Karpas-422 (cell line): ENCODE results near the gene DYRK1B. TPM values are rescaled to one million over a fixed set of nuclear protein-coding genes. Genes with fewer than 3 reads are reported as not detected.
"Not testable (repeated sequence)": the region's sequence is repeated elsewhere in the genome, so short reads cannot be mapped to it uniquely, and the experiment has no call there.

Source experiments
- DNase-seq: peaks from one replicate; pipeline ENCODE4 v3.0.0-alpha.2; 2015
- H2AFZ ChIP-seq: fragments of 200-600 bp; sonication (generic); 2 replicates; pipeline ENCODE4 v1.6.1; 2014; ENCODE audit warnings: antibody characterized with exemption, low read length, mixed read lengths
- H3K27ac ChIP-seq: fragments of 200-600 bp; sonication (generic); 2 replicates; pipeline ENCODE4 v1.5.1; 2014; ENCODE audit warnings: mild to moderate bottlenecking, low read length, moderate library complexity
- H3K27me3 ChIP-seq: fragments of 200-600 bp; sonication (generic); 2 replicates; pipeline ENCODE4 v1.6.1; 2014; ENCODE audit warnings: low read length, mixed read lengths
- H3K36me3 ChIP-seq: fragments of 200-600 bp; sonication (generic); 2 replicates; pipeline ENCODE4 v1.6.1; 2014; ENCODE audit warnings: low read length, mixed read lengths; ENCODE audit not compliant: insufficient read depth
- H3K4me1 ChIP-seq: fragments of 200-600 bp; sonication (generic); 2 replicates; pipeline ENCODE4 v1.6.1; 2014; ENCODE audit warnings: mild to moderate bottlenecking, low read length, mixed read lengths
- H3K4me2 ChIP-seq: fragments of 200-600 bp; sonication (generic); 2 replicates; pipeline ENCODE4 v1.6.1; 2014; ENCODE audit warnings: low read length, low read depth, mild to moderate bottlenecking; ENCODE audit not compliant: poor library complexity, severe bottlenecking
- H3K4me3 ChIP-seq: fragments of 200-600 bp; sonication (generic); 2 replicates; pipeline ENCODE4 v1.5.1; 2014; ENCODE audit warnings: mild to moderate bottlenecking, antibody characterized with exemption, low read length, mixed read lengths
- H3K79me2 ChIP-seq: fragments of 200-600 bp; sonication (generic); 2 replicates; pipeline ENCODE4 v1.6.1; 2014; ENCODE audit warnings: mild to moderate bottlenecking, low read length, mixed read lengths
- H3K9ac ChIP-seq: fragments of 200-600 bp; sonication (generic); 2 replicates; pipeline ENCODE4 v1.6.0; 2014; ENCODE audit warnings: low read length
- H3K9me2 ChIP-seq: fragments of 200-600 bp; sonication (generic), shearing (Covaris generic); replicated peaks from 2 replicates; pipeline ENCODE4 v1.6.0; 2014; ENCODE audit warnings: mild to moderate bottlenecking, low read length, moderate library complexity; ENCODE audit not compliant: insufficient read depth
- H3K9me3 ChIP-seq: fragments of 300-700, 200-600 bp; sonication (generic); 2 replicates; pipeline ENCODE4 v1.6.1; 2014; ENCODE audit warnings: low read length, mixed read lengths
- H4K20me1 ChIP-seq: fragments of 200-600 bp; sonication (generic); 2 replicates; pipeline ENCODE4 v1.6.1; 2014; ENCODE audit warnings: mild to moderate bottlenecking, antibody characterized with exemption, low read length, low read depth; ENCODE audit not compliant: insufficient read depth
- total RNA-seq: library from RNA; depleted of rRNA; stranded (reverse); fragments of >200 nt; shearing (Covaris generic); gene quantifications from 2 replicates; pipeline ENCODE4 v1.2.3, GENCODE V29; 2014; ENCODE audit warnings: low replicate concordance

DYRK1B gene
- total RNA-seq, 1 experiment from 2014 or later: 30.3 TPM

GRCh38 chr19:39877488-39877887 is 43.5 kb upstream of the DYRK1B start:
- H3K9ac ChIP-seq, H3K36me3 ChIP-seq, H3K9me3 ChIP-seq, DNase-seq, H3K4me1 ChIP-seq, H4K20me1 ChIP-seq, H3K9me2 ChIP-seq, H3K27me3 ChIP-seq, H2AFZ ChIP-seq, H3K4me3 ChIP-seq, H3K4me2 ChIP-seq, H3K27ac ChIP-seq, H3K79me2 ChIP-seq: not testable (repeated sequence)

GRCh38 chr19:39876486-39876885 is 42.5 kb upstream of the DYRK1B start:
- not testable (repeated sequence) for DNase-seq, H3K79me2 ChIP-seq, H3K27me3 ChIP-seq, H2AFZ ChIP-seq, H3K9me2 ChIP-seq, H3K36me3 ChIP-seq, H3K4me3 ChIP-seq, H3K9ac ChIP-seq, H3K4me2 ChIP-seq, H4K20me1 ChIP-seq, H3K27ac ChIP-seq, H3K9me3 ChIP-seq, H3K4me1 ChIP-seq

GRCh38 chr19:39875401-39875864 is 41.5 kb upstream of the DYRK1B start:
- not testable (repeated sequence) for DNase-seq, H3K4me2 ChIP-seq, H2AFZ ChIP-seq, H3K36me3 ChIP-seq, H3K79me2 ChIP-seq, H3K9ac ChIP-seq, H4K20me1 ChIP-seq, H3K4me3 ChIP-seq, H3K9me2 ChIP-seq, H3K27ac ChIP-seq, H3K9me3 ChIP-seq, H3K27me3 ChIP-seq, H3K4me1 ChIP-seq

- no peaks in the 10 kb centered on the region for H3K9me3 ChIP-seq
- DNase-seq: no peak
- H3K27ac ChIP-seq: no peak overlapping the region
- H2AFZ ChIP-seq: no peak overlapping the region
- H3K79me2 ChIP-seq: no peaks in the 10 kb centered on the region
- no peak overlapping the region for H3K4me3 ChIP-seq
- no peaks in the 10 kb centered on the region for H3K36me3 ChIP-seq
- H3K4me1 ChIP-seq: no peaks in the 10 kb centered on the region
- H3K4me2 ChIP-seq: no peak overlapping the region
- no peaks in the 10 kb centered on the region for H3K9me2 ChIP-seq
- H4K20me1 ChIP-seq: no peaks in the 10 kb centered on the region
- H3K9ac ChIP-seq: no peak overlapping the region
- H3K27me3 ChIP-seq: no peaks in the 10 kb centered on the region
Measured at GRCh38 chr19:39874404-39874803, 40.4 kb upstream of the DYRK1B start.

- Histone ChIP-seq H3K79me2 (no peaks in the 10 kb centered on the region), H3K27me3 (no peaks in the 10 kb centered on the region), H3K9ac (no peak overlapping the region), H3K4me1 (no peaks in the 10 kb centered on the region), H4K20me1 (no peaks in the 10 kb centered on the region), H3K27ac (no peak overlapping the region), H2AFZ (no peak overlapping the region), H3K9me2 (no peaks in the 10 kb centered on the region), H3K4me3 (no peak overlapping the region), H3K9me3 (no peaks in the 10 kb centered on the region), H3K36me3 (no peaks in the 10 kb centered on the region), H3K4me2 (no peak overlapping the region)
- DNase-seq: no peak
Measured at GRCh38 chr19:39873385-39873784, 39.4 kb upstream of the DYRK1B start.

- H3K9me3 ChIP-seq: no peaks in the 10 kb centered on the region
- H3K9ac ChIP-seq: no peak overlapping the region
- H3K79me2 ChIP-seq: no peaks in the 10 kb centered on the region
- H3K4me2 ChIP-seq: no peak overlapping the region
- no peaks in the 10 kb centered on the region for H3K4me1 ChIP-seq
- DNase-seq: no peak
- no peaks in the 10 kb centered on the region for H3K27me3 ChIP-seq
- no peak overlapping the region for H3K4me3 ChIP-seq
- H4K20me1 ChIP-seq: no peaks in the 10 kb centered on the region
- no peaks in the 10 kb centered on the region for H3K9me2 ChIP-seq
- no peaks in the 10 kb centered on the region for H3K36me3 ChIP-seq
- H3K27ac ChIP-seq: no peak overlapping the region
- no peak overlapping the region for H2AFZ ChIP-seq
Measured at GRCh38 chr19:39871886-39872866, 38.2 kb upstream of the DYRK1B start.

DNA sequence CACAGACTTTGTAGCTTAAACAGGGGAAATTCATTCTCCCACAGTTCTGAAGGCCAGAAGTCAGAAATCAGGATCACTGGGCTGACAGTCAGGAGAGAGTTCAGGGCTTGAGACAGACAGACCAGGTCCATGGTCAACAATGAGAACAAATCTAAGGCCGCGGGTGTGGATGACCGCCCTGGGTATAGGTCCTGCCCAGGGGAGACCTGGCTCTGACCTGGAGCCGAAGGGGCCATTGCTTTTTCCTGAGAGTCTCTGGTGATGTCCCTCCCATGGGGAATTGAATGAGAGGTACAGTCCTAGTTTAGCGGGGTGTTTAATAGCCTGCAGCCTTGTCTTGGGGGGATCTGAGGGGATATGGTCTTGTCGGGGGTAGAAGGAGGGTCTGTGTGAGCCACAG is 37.4 kb upstream of the DYRK1B start:
- H3K79me2 ChIP-seq: no peaks in the 10 kb centered on the region
- no peak overlapping the region for H3K27ac ChIP-seq
- H3K36me3 ChIP-seq: no peaks in the 10 kb centered on the region
- H3K4me1 ChIP-seq: no peaks in the 10 kb centered on the region
- no peaks in the 10 kb centered on the region for H3K9me3 ChIP-seq
- no peak for DNase-seq
- H2AFZ ChIP-seq: no peak overlapping the region
- no peak overlapping the region for H3K9ac ChIP-seq
- no peaks in the 10 kb centered on the region for H3K27me3 ChIP-seq
- H4K20me1 ChIP-seq: no peaks in the 10 kb centered on the region
- H3K4me2 ChIP-seq: no peak overlapping the region
- no peak overlapping the region for H3K4me3 ChIP-seq
- H3K9me2 ChIP-seq: no peaks in the 10 kb centered on the region

GRCh38 chr19:39870171-39870971 is 36.4 kb upstream of the DYRK1B start:
- Histone ChIP-seq H3K36me3 (no peaks in the 10 kb centered on the region), H3K79me2 (no peaks in the 10 kb centered on the region), H3K4me1 (no peaks in the 10 kb centered on the region), H3K9me3 (no peaks in the 10 kb centered on the region), H3K27ac (no peak overlapping the region), H4K20me1 (no peaks in the 10 kb centered on the region), H3K9me2 (no peaks in the 10 kb centered on the region), H3K4me2 (no peak overlapping the region), H3K4me3 (no peak overlapping the region), H3K27me3 (no peaks in the 10 kb centered on the region), H3K9ac (no peak overlapping the region), H2AFZ (no peak overlapping the region)
- DNase-seq: no peak
